HFFc6 (cell line): ENCODE data around the gene SULF2. TPM values are rescaled to one million over a fixed set of nuclear protein-coding genes. Genes with fewer than 3 reads are reported as not detected.

Source experiments
- DNase-seq: peaks from one replicate; pipeline ENCODE4 v3.0.0-alpha.2; 2018
- H3K27ac Mint-ChIP-seq: 2 replicates; pipeline ENCODE4 v1.8.0; 2020; ENCODE audit warnings: mild to moderate bottlenecking, mixed read lengths
- H3K27me3 Mint-ChIP-seq: 2 replicates; pipeline ENCODE4 v1.8.0; 2021; ENCODE audit warnings: mild to moderate bottlenecking, moderate library complexity, mixed read lengths; ENCODE audit not compliant: insufficient read depth
- H3K36me3 Mint-ChIP-seq: 2 replicates; pipeline ENCODE4 v1.8.0; 2021; ENCODE audit warnings: low read depth, mixed read lengths
- H3K4me1 Mint-ChIP-seq: 2 replicates; pipeline ENCODE4 v1.8.0; 2020; ENCODE audit warnings: low read depth, mixed read lengths
- H3K4me3 Mint-ChIP-seq: 2 replicates; pipeline ENCODE4 v1.8.0; 2020; ENCODE audit warnings: mild to moderate bottlenecking, moderate library complexity, mixed read lengths
- H3K9me3 Mint-ChIP-seq: 2 replicates; pipeline ENCODE4 v1.8.0; 2020; ENCODE audit warnings: mild to moderate bottlenecking, mixed read lengths
- total RNA-seq, 6 experiments: library from RNA; stranded (reverse); fragmentation: NEBNext Ultra II Directional; extraction: Animal tissue kit (Norgen Biotek cat#: 25700); gene quantifications; 2 replicates in 1 of 6; 3 replicates in 5 of 6; pipeline ENCODE4 v1.2.3, GENCODE V29; 2021
- TF ChIP-seq, protein P1 (sequence below): fragments of 200-600 bp; sonication (generic); IDR thresholded peaks from 2 replicates; pipeline ENCODE4 v1.5.0; 2021; ENCODE audit warnings: antibody characterized with exemption, mild to moderate bottlenecking

SULF2 gene
- total RNA-seq, 6 experiments from 2014 or later = 0.23 to 1.3 (median 0.33) TPM

- no peak for DNase-seq
- H3K4me3 Mint-ChIP-seq = no peak overlapping the region
- no peaks in the 10 kb centered on the region for H3K4me1 Mint-ChIP-seq
- H3K36me3 Mint-ChIP-seq = no peaks in the 10 kb centered on the region
- TF ChIP-seq, protein P1, sequence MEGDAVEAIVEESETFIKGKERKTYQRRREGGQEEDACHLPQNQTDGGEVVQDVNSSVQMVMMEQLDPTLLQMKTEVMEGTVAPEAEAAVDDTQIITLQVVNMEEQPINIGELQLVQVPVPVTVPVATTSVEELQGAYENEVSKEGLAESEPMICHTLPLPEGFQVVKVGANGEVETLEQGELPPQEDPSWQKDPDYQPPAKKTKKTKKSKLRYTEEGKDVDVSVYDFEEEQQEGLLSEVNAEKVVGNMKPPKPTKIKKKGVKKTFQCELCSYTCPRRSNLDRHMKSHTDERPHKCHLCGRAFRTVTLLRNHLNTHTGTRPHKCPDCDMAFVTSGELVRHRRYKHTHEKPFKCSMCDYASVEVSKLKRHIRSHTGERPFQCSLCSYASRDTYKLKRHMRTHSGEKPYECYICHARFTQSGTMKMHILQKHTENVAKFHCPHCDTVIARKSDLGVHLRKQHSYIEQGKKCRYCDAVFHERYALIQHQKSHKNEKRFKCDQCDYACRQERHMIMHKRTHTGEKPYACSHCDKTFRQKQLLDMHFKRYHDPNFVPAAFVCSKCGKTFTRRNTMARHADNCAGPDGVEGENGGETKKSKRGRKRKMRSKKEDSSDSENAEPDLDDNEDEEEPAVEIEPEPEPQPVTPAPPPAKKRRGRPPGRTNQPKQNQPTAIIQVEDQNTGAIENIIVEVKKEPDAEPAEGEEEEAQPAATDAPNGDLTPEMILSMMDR = no peak
- H3K27ac Mint-ChIP-seq = no peak overlapping the region
- peaks cover 27% of the 10 kb centered on the region for H3K27me3 Mint-ChIP-seq
- no peaks in the 10 kb centered on the region for H3K9me3 Mint-ChIP-seq
These were observed 115.8 kb downstream of the SULF2 start for GRCh38 chr20:47669489-47669888.

DNA sequence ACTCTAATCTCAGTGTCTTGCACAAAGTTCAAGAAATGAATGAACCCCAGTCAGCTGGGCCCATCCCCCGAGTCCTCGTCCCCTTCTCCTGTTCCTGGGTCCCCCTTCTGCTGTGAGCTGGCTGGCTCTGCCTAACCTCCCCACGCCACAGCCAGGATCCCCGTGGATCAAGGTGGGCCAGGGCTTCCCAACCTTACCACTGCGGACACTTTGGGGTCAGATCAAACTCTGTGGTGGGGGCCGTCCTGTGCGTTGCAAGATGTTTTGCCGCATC lies 116.2 kb downstream of the SULF2 start:
- no peaks in the 10 kb centered on the region for H3K36me3 Mint-ChIP-seq
- H3K9me3 Mint-ChIP-seq = no peaks in the 10 kb centered on the region
- no peak overlapping the region for H3K4me3 Mint-ChIP-seq
- H3K27ac Mint-ChIP-seq = peak overlapping the region; percentile 1; the same call in 1 of the 2 replicates
- TF ChIP-seq, protein P1 = no peak
- peaks cover 27% of the 10 kb centered on the region for H3K27me3 Mint-ChIP-seq
- DNase-seq = no peak
- 0 out of 2 replicates have a peak, but pooled peaks cover 1% of the 10 kb centered on the region for H3K4me1 Mint-ChIP-seq

GRCh38 chr20:47668313-47669151 lies 116.7 kb downstream of the SULF2 start:
- Mint-ChIP-seq H3K36me3 (no peaks in the 10 kb centered on the region), H3K4me1 (0 out of 2 replicates have a peak, but pooled peaks cover 7% of the 10 kb centered on the region), H3K27me3 (peaks cover 25% of the 10 kb centered on the region), H3K4me3 (no peak overlapping the region), H3K27ac (peak overlapping the region; percentile 1; the same call in 1 of the 2 replicates), H3K9me3 (no peaks in the 10 kb centered on the region)
- TF ChIP-seq, protein P1 = no peak
- DNase-seq = no peak

DNA sequence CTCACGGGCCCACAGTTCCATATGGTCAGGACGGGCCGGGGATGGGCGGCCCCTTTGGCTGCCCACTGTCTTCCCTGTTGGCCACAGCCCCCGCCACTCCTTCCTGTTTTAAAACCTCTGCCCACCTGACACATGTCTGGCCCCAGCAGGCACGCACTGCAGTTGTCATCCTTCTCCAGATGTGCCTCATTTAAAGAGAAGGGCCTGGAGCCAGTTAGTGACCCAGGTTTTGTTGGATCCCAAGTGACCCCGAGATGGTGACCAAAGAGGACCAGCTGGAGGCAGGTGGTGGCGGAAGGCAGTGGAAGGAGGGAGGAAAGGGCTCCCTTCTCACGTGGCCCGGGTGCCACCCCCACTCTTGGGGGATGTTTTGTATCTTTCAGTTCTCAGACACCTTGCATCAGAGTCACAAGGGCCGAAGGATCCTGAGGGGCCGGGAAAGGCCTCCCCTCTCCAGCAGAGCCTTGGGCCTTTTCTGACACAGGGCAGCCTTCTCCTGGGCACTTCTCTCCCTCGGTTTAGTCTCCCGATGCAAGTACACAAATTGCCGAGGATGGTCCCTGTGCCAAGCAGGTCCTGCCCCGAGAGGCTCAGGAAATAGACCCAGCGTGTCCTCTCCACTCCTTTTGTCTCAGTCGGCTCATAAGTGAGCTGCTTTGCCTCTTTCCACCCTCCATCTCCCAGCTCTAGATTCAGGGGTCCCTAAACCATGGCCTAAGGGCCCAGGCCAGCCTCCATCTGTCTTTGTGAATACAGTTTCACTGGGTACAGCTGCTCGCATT lies 117.6 kb downstream of the SULF2 start:
- Mint-ChIP-seq H3K9me3 (no peaks in the 10 kb centered on the region), H3K4me1 (0 out of 2 replicates have a peak, but pooled peaks cover 7% of the 10 kb centered on the region)

GRCh38 chr20:47667086-47667485 lies 118.2 kb downstream of the SULF2 start:
- H3K4me3 Mint-ChIP-seq = no peak overlapping the region
- no peak for DNase-seq
- H3K27ac Mint-ChIP-seq = no peak overlapping the region
- H3K36me3 Mint-ChIP-seq = no peaks in the 10 kb centered on the region
- peaks cover 17% of the 10 kb centered on the region for H3K27me3 Mint-ChIP-seq
- H3K9me3 Mint-ChIP-seq = no peaks in the 10 kb centered on the region
- TF ChIP-seq, protein P1 = no peak
- H3K4me1 Mint-ChIP-seq = 0 out of 2 replicates have a peak, but pooled peaks cover 7% of the 10 kb centered on the region

More for the DNA sequence above, 117.6 kb downstream of the SULF2 start:
- Mint-ChIP-seq H3K4me3 (no peak overlapping the region), H3K36me3 (no peaks in the 10 kb centered on the region), H3K27me3 (peaks cover 18% of the 10 kb centered on the region), H3K27ac (no peak overlapping the region)
- TF ChIP-seq, protein P1 = no peak
- DNase-seq = no peak
